ENCODE results near the gene KSR2.
"Not testable (repeated sequence)": the region's sequence is repeated elsewhere in the genome, so short reads cannot be mapped to it uniquely, and the experiment has no call there.

The KSR2 gene

DNA sequence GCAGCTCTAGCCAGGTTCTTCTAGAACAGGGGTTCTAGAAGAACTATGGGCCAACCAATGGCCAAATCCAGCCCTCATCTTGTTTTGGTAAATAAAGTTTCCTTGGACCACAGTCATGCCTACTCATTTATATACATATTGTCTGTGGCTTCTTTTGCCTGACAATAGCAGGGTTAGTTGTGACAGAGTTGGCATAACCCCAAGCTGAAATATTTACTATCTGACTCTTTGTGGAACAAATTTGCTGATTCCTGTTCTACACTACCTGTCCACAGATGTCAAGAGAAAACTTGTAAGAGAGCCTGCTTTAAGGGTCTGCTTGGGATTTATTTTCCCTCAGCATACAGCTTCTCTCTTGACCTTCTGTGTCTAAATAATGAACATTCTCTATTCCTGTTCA is 289.0 kb downstream of the KSR2 start:
- no peak for DNase-seq

DNA sequence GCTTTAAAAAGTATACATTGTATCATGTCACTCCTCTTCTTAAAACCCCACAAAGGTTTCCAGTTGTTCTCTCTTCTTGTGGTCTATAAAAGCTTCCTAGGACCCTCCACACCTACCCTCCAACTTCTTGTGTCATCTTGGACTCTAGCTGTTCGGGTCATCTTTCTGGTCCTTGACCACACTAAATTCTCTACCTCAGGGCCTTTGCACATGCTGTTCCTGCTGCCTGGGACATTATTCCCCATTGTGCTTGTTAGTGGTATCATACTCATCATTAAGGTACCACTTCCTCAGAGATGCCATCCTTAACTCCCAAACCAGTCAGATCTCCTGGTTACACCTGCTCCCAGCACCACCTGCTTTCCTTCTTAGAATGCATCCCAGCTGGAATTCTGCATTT is 294.0 kb downstream of the KSR2 start:
- no peak for DNase-seq

DNA sequence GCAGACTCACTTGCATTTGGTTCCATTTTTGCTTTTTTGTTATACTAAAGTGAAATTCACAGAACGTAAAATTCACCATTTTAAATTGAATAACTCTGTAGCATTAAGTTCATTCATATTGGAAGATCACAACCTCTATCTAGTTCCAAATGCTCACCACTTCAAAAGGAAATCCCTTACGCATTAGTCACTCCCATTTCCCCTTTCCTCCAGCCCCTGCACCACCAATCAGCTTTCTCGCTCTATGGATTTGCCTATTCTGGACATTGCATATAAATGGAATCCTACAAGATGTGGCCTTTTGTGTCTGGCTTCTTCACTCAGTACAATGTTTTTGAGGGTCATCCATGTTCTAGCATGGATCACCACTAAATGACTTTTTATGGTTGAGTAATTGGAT is 294.5 kb downstream of the KSR2 start:
- no peak for DNase-seq

DNA sequence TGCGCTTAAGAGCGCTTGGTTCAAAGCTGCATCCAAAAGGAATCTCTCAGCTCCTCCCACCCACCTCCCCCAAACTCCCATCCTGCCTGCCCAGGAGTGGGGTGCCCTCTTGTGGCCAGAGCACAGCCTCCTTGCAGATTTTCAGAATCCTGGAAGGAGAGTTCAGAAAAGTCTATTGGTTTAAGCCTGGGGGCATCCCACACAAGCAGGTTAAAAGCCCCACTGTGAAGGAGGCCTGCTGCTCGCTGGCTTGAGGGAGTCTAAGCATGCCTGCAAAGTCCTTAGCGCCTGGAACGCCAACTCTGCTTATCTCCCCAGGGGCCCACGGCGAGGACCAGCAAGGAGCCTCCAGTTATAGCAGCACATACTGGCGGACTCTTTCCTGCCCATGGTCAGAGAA is 297.1 kb downstream of the KSR2 start:
- DNase-seq = no peak

DNA sequence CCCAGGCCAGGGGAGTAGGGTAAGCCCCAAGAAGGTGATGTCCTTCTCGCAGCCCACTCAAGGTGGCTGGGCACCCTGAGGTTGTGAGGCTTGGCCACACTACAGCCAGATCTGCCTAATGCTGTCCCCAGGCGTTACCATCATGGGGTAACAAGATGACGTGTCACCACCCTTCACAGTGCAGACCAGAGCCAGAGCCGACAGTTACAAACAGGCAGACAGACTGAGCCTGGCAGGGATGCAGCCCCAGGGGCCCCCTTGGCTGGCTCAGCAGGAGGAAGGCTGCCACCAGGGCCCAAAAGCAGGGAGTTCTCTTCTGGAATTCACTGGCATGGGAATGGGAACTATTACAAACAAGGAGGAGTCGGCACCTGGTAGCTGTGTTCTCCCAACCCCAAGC is 304.6 kb downstream of the KSR2 start:
- DNase-seq = no peak

DNA sequence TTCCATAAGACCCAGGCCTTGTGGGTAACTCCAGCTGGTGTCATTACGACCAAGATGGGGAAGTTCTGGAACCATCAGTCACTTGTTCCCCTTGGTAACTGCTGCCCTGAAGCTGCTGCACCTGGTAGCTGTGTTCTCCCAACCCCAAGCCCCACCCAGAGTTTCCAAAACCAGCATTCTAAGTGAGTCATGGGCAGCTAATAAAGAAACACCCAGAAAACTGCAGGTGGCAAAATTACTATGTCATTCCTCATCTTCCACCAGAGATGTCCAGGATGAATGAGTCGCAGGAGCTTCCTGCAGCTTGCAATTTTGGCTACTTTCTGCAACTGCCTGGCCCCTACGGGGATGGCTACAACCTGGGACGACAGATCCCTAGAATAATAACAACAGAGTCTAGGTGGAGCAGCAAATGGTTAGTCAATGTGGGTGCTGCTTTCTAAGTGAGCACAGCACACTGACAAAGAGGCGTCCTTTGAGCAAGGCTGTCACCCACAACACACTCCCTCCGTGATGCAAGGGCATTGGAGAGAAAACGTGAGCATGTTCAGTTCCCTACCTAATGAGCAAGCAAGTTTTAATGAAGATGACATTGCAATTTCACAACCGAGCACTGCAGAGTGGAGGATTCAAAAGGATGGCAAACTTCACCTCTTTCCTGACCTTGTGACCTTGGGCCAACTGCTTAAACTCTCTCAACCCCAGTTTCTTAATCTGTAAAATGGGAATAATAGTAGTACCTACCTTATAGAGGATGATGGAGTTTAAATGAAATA is 306.0 kb downstream of the KSR2 start:
- no peak for DNase-seq

DNA sequence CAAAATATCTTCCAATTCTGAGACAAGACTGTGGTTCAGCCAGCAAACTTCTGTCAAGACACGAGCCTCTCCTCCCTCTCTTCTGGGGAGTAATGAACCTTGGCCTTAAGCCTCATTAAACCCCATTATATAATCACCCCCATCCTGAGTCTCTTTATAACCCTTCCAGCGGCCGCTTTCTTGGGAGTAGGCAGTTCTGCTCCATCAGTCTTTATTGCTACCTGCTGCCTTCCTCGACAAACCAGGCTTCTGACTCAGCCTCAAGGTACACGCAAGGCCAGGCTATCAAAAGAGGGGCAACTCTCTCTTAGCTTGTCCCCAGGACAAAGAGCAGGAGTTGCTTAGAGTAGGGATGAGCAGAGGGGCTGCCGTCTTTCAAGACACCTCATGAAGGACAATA is 306.6 kb downstream of the KSR2 start:
- no peak for DNase-seq

DNA sequence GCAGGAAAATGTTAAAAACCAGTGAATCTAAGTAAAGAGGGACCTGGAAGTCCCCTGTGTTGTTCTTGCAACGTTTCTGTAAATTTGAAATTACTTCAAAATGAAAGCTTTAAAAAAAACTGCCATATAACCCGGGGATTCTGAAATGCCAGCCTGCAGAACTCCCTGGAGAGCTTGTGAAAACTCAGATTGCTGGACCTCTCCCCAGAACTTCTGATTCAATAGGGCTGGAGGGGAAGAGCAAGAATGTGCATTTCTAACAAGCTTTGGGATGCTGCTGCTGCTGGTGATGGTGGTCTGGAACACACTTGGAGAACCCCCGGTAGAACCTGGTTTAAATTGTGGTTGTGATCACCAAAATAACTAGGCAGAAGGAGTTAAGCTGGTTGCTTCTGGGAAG is 307.3 kb downstream of the KSR2 start:
- DNase-seq = no peak

DNA sequence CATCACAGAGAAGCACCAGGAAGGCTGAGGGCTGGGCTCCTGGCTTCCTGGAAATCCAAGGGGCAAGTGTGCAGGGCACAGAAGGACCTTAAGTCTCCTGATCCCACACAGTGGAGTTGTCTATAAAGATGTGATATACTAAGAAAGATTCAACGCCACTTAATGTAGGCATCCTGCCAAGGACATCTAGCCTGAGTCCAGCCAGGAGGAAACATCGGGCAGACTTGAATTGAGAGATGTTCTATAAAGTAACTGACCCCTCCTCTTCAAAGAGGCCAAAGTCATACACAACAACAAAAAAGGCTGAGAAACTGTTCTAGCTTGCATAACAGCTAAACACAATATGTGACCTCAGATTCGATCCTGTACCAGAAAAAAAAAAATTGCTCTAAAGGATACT is 307.9 kb downstream of the KSR2 start:
- DNase-seq = no peak

DNA sequence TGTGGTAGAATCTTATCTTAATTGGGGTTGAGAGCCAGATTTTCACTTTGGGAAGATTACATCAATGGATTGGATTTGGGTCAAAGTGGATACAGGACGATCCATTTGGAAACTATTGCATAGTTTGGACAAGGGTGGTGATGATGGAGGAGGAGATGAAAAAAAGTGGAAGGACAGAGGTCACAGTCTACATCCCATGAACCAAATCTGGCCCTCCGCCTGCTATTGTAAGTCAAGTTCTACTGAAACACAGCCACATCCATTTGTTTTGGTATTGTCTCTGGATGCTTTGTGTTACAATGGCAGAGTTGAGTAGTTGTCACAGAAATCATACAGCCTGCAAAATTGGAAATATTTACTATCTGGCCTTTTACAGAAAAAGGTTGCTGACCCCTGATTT is 310.6 kb downstream of the KSR2 start:
- no peak for DNase-seq

DNA sequence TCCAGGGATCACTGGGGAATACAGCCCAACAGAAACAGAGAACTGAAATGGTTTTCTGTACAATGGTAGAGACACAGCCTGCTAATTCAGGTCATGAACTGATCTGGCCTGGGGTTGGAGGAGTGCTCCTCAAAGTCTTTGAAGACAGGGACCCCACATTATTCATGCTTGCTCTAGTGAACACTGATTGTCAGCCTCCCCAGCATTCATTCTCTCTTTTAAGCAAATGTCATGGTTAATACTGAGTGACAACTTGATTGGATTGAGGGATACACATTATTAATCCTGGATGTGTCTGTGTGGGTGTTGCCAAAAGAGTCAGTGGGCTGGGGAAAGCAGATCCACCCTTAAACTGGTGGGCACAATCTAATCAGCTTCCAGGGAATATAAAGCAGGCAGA is 319.0 kb downstream of the KSR2 start:
- no peak for DNase-seq

DNA sequence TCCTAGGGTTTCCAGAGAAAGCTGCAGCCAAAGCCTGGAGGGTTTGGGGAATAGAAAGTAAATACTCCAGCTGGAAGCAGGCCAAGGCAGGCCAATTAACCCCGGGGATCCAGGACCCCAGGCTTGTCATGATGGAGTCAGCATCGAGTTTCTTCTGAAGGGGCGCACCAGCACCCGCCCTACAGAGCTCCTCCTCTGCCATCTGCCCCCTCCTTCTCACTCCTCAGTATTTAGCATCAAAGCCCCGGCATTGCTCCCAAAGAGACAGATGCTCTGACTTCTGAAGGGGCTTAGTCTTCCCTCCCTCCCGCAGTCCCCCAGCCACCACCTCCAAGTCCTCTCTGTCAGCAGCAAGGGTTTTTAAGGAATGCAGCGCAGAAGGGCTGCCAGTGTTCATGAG is 322.3 kb downstream of the KSR2 start:
- no peak for DNase-seq

DNA sequence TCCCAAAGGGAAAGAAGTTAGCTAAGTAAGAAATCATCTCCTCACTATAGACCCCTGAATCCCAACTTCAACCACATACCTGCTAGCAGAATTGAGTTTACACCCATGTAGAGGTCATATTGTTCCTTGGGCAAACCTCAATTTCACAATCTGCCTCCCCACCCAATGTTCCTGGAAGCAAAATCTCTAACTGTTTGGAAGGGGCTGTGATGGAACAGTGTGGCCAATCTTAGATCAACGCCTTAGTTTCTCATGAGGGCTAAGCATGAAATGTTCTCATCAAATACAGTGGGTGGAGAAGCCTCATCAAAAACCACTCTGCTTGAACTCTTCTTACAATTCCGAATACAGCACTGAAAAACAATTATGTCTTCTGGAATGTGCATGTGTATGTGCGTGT is 323.3 kb downstream of the KSR2 start:
- DNase-seq = no peak

DNA sequence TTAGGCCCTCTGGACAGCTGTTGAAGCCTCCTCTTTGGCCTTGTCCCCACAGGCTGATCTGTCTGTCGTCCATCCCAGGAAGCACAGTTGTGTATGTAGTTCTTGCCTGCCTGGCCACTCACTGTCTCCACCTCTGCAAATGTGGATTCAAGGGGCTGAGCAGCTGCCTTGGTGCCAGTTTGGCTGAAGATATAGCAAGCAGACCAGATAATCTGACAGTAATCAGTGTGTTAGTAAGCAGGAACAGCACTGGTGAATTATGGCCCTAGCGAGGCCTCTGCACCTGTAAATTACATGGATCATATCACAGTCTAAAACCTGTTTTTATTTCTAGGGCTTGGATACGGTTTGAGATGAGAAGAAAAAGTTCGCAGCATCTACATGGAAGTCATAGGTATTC is 324.8 kb downstream of the KSR2 start:
- no peak for DNase-seq

DNA sequence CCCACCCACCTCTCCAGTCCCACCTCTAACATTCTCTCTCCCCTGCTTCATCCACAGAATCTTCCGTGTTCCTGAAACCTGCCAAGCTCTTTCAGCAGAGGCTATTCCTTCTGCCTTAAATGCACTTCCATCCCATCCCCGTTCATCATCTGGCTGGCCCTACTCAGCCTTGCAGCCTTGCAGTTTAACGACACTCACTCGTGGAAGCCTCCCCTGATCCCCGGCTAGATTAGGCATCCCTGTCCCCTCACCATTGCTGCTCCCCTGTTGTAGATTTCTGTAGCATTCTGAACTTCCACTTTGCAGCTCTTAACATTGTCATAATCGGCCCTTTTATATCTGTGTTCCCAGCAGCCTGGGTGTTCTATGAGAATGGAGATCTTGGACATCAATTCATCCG is 326.9 kb downstream of the KSR2 start:
- no peak for DNase-seq

DNA sequence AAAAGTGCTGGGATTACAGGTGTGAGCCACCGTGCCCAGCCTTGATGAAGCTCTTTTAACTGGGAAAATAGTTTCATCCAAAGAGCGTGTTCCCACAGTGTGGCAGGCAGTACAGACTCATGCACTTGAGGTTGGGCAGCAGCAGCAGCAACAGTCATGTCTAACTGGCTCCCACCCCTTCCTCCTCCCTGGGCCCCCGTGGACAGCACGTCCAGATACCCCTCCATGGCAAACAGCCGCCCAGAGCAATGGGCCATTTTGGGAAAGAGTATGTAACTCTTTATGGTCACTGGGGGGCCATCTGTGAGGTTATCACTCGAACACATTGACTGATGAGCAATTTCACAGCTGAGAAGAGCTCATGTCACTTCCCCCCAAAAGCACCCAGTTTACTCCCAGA is 328.3 kb downstream of the KSR2 start:
- DNase-seq = no peak

DNA sequence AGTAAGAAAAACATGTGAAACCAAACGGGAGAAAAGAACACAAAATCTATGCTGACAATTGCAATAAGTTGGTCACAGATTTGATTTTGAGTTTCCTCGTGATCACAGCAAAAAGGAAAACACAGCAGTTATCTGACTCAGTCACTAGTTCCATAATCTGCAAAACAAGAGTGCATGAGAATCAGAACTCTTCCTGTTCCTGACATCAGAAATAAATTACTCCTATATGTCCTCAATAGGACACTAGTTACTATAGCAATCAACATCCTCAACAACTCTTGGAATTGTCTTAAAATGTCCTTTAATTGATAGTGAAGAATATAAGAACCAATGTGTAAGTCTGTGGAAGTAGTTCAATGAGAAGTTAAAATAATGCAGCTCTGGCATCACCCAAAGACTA is 339.3 kb downstream of the KSR2 start:
- DNase-seq = no peak

DNA sequence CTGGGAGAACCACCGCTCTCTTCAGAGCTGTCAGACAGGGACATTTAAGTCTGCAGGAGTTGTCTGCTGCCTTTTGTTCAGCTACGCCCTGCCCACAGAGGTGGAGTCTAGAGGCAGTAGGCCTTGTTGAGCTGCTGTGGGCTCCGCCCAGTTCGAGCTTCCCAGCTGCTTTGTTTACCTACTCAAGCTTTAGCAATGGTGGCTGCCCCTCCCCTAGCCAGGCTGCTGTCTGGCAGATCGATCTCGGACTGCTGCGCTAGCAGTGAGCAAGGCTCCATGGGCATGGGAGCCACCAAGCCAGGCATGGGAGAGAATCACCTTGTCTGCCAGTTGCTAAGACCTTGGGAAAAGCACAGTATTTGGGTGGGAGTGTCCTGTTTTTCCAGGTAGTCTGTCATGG is 340.1 kb downstream of the KSR2 start:
- DNase-seq = not testable (repeated sequence)

DNA sequence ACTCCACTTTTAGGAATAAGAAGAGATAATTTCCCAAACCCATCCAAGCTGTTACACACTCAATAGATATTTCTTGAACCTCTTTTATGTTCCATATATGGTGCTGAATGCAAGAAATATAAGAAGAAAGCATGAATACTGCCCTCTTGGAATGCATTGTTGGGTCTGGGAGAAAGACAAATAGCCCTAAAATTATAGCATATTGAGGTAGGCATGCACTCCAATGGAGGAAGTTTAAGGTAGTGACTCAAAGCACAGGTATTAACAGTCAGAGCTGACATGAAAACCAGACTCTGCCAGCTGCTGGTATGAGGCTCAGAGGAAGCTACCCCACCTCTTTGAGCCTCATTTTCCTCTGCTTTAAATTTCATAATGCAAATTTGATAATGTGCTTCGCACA is 346.0 kb downstream of the KSR2 start:
- no peak for DNase-seq

DNA sequence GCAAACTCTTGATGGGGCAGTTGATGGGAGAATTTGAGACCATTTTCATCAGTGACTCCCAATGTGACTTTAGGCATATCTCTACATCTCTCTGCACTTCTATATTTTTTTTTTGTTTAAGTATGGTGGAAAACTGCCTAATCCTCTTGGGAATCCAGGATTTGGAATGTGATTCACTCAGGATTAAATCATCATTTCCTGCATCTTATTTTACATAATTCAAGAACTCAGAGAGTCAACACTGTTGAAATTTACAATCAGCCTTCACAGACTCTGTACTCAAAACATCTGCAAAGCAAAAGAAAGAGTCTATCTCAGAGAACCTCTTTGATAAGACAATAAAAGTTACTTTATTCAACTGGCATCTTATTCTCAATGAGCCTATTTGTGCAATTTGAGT is 346.7 kb downstream of the KSR2 start:
- DNase-seq = no peak

DNA sequence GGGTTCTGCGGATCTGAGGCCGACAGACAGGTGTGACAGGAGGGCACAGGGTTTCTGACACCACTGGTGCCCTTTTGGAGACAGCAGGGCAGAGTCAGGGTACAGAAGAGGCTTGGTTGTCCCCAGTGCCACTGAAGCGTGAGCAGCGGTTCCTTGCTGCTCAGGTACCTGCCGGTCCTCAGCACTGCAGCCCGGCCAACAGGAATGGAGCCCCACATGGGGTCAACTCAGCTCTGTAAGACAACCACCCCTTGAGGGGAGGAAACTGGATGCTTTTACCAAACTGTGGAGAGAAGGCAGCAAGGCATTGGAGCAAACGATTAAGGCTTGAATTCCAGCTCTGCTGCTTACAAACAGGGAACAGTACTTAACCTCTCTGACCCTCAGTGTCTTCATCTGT is 361.0 kb downstream of the KSR2 start:
- no peak for DNase-seq

DNA sequence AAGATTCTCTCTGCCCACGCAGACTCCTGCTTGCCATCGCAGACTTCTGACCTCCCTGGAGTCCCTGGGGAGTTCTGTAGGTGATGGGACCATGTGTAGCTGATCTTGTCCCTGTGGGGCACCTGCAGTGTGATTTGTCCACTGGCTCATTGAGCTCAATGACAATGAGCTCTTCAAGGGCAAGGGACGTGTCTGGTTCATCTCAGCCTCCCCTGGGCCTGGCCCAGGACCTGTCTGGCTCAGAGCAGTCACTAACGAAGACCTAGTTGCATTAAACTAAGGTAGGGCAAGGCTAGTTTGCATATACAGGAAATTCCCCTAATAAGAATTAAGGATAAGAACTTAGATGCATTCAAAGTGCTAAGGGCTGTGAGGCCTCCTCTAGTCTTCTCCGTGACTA is 361.8 kb downstream of the KSR2 start:
- DNase-seq = no peak

DNA sequence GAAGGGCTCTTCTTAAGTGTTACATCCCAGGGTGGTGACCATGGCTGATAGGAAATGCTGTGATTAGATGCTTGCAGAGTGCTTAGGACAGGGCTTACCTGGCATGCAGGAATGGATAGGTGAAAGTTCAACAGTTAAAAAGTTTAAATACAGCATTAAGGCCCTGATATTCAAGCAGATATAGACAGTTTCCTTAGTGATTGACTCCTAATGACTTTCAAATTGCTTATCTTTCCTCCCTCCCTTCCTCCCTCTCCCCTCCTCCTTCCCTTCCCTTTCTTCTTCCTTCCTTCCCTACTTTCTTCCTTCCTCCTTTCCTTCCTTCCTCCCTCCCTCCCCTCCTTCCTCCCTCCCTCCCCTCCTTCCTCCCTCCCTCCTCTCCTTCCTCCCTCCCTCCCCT is 362.8 kb downstream of the KSR2 start:
- no peak for DNase-seq

DNA sequence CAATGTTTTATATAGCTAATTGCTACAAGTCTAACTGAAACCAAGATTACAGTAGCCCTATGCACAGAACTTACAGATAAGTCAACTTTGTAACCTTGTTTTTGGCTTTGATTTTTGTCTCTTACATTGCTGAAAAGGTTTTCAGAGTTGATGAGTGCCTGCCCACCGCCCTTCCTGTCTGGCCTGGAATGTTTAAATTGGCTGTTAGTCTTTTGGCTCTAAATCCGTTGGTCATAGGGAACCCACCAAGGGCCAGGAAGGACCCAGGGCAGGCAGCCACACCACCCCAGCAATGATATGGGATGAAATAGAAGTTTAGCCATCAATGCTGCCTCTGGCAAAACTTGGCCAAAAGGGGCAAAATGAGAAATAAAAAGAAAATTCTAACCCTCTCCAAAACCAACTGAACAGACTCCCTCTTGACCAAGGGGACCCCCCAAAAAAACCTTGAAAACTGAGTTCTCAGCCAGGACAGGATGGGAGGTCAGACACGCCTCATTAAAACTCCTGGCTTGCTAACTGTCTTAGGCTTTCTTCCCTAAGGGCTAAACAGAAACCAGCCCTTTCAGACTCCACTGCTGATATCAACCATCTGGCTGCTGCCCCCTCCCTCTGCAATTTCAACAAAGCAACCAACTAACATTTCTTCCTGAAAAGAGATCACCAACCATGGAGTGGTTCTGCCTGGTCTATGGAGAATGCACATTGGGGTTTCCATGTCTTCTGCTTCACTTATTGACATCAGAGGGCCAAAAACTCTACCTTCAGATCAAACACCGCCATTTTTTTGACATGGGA is 365.3 kb downstream of the KSR2 start:
- DNase-seq = no peak

DNA sequence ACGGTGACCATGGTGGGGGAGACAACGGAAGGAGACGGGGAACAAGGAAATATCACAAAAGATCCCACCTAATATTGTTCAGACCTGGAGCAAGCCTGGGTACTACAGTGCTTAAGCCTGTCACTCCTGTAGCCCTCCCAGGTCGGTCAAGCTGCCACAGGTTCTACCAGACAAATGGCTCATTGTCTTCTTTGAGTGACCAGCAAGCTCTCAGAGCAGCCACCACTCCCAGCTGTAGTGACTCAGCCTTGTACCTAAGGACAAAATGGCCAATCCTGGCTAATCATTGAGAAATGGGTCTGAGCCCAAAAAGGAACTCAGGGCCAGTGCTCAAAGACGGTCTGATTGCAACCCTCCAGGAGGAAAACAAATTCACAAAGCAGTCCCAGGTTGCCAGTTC is 368.9 kb downstream of the KSR2 start:
- DNase-seq = no peak

Measured in inflammatory macrophage treated with lipopolysaccharide for 1 hour (primary cell).